ENCODE results near the gene FAAH2.

DNA sequence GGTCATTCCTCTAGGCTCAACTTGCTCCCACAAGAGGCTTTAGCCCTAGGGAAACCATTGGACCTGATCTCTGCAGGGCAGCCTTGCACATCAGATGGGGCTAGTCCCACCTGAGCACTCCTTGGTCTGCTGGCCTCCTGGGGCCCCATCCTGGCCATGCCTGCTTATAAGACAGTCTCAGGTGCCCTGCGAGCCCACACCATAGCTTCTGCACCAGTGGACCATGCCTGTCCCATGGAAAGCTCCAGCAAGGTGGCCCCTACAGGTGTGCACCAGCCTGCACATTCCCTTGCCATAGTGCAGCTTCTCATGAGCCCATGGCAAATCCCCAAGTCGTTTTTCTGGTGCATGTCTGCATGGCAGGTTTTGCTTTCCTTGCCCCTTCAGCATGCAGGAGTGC is 19.6 kb upstream of the FAAH2 start:
- TF ChIP-seq POLR2AphosphoS5 (IDR thresholded peaks at IDR 0.05): no peak
- TF ChIP-seq, protein P1, sequence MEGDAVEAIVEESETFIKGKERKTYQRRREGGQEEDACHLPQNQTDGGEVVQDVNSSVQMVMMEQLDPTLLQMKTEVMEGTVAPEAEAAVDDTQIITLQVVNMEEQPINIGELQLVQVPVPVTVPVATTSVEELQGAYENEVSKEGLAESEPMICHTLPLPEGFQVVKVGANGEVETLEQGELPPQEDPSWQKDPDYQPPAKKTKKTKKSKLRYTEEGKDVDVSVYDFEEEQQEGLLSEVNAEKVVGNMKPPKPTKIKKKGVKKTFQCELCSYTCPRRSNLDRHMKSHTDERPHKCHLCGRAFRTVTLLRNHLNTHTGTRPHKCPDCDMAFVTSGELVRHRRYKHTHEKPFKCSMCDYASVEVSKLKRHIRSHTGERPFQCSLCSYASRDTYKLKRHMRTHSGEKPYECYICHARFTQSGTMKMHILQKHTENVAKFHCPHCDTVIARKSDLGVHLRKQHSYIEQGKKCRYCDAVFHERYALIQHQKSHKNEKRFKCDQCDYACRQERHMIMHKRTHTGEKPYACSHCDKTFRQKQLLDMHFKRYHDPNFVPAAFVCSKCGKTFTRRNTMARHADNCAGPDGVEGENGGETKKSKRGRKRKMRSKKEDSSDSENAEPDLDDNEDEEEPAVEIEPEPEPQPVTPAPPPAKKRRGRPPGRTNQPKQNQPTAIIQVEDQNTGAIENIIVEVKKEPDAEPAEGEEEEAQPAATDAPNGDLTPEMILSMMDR (IDR thresholded peaks at IDR 0.05): no peak
